ENCODE measurements around the gene G0S2.

Gene G0S2, protein sequence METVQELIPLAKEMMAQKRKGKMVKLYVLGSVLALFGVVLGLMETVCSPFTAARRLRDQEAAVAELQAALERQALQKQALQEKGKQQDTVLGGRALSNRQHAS

DNA sequence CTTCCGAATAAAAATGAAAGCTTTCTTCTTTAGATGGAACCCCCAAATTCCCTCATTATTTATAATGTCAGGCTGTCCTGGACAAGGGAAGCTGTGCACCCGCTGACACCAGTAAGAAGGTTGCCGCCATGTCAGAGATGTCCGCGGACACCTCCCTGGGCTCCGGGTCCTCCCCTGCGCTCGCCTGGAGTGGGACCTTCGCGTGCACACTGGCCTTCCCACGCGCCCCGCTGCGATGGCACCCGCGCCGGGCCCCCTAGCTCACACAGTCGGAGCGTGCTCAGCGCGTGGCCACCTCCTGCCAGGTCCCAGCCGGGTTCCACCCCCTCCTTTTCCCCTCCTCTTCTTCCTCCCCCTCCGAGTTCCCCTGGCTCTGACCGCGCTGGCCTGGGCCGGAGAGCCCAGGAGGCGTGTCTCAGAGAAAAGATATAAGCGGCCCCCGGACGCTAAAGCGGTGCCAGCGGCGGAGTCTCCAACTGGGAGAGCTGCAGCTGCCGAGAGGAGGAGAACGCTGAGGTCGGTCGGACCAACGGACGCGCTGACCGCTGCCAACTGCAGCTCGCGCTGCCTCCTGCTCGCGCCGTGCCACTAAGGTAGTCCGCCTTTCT, at the start of gene G0S2:
G0S2 (plus strand) TSS at position 456 of the 608 bp plus-strand sequence. CDS start 273 bp downstream, outside the sequence.
- DNase-seq (ENCODE audit: low spot score) = no peak
- TF ChIP-seq, protein P1, sequence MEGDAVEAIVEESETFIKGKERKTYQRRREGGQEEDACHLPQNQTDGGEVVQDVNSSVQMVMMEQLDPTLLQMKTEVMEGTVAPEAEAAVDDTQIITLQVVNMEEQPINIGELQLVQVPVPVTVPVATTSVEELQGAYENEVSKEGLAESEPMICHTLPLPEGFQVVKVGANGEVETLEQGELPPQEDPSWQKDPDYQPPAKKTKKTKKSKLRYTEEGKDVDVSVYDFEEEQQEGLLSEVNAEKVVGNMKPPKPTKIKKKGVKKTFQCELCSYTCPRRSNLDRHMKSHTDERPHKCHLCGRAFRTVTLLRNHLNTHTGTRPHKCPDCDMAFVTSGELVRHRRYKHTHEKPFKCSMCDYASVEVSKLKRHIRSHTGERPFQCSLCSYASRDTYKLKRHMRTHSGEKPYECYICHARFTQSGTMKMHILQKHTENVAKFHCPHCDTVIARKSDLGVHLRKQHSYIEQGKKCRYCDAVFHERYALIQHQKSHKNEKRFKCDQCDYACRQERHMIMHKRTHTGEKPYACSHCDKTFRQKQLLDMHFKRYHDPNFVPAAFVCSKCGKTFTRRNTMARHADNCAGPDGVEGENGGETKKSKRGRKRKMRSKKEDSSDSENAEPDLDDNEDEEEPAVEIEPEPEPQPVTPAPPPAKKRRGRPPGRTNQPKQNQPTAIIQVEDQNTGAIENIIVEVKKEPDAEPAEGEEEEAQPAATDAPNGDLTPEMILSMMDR (IDR thresholded peaks at IDR 0.05; ENCODE audit: borderline replicate concordance, control extremely low read depth, extremely low read depth, insufficient read depth, missing control alignments) = no peak
- in situ Hi-C loops (cut with MboI; ENCODE audit: low sequenced_read_pairs, unreplicated experiment) = no loop called here

DNA sequence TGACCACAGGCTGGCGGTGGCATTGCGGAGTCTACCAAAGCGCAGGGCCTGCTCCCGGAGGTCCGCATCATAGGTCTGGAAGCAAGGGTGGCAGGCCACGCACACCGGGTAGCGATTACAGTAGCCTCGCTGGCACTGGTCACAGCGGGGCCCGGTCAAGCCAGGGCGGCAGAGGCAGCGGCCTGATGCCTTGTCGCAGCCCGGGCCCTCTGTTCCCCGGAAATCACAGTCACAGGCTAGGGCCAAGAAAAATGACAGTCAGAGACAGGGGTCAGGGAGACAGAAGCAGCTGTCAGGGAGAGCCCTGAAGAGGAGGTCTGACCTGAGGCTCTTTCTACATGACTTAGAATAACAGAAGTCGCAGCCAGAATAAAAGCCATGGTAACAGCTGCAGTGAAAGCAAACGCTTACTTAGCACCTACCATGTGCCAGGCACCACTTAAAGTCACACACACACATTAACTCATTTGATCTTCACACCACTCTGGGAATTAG, 49.4 kb upstream of the G0S2 start:
- DNase-seq (ENCODE audit: low spot score) = no peak
- in situ Hi-C loops (cut with MboI; ENCODE audit: low sequenced_read_pairs, unreplicated experiment) = loop anchor here (10.0 kb wide), 1 partner anchor 51 kb away; no protein-coding TSS in a partner anchor
- TF ChIP-seq, protein P1 (IDR thresholded peaks at IDR 0.05; ENCODE audit: borderline replicate concordance, control extremely low read depth, extremely low read depth, insufficient read depth, missing control alignments) = no peak

DNA sequence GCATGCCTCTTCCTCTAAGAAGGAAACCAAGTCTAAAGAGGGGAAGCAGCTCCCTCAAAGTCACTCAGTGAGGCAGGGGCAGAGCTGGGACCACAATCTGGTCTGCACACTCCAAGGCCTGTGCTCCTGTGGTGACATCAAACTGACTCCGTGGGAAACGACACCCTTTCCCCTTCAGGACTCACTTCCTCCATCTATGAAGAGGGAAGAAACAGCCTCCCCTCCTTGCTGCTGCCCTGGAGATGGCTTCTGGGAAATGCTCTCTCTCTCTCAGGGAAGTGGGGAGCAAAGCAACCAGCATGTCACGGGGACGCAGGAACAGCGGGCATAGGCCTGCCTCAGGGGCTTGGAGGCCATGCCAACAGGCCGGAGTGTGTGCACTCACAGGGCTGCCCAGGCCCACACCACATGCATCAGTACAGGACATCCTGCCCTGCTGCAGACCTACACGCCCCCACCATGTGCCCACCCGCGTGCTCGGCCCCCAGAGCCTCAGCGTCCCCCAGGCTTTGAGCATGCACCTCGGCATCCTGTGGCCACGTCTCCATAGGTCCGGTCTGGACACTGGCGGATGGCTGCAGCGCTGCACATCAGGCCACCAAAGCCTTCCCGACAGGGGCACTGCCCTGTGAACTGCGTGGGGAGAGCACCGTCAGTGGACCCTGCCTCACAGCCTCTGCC, 48.7 kb upstream of the G0S2 start:
- TF ChIP-seq, protein P1 (IDR thresholded peaks at IDR 0.05; ENCODE audit: borderline replicate concordance, control extremely low read depth, extremely low read depth, insufficient read depth, missing control alignments) = no peak
- in situ Hi-C loops (cut with MboI; ENCODE audit: low sequenced_read_pairs, unreplicated experiment) = loop anchor here (10.0 kb wide), 1 partner anchor 52 kb away; no protein-coding TSS in a partner anchor
- DNase-seq (ENCODE audit: low spot score) = no peak

DNA sequence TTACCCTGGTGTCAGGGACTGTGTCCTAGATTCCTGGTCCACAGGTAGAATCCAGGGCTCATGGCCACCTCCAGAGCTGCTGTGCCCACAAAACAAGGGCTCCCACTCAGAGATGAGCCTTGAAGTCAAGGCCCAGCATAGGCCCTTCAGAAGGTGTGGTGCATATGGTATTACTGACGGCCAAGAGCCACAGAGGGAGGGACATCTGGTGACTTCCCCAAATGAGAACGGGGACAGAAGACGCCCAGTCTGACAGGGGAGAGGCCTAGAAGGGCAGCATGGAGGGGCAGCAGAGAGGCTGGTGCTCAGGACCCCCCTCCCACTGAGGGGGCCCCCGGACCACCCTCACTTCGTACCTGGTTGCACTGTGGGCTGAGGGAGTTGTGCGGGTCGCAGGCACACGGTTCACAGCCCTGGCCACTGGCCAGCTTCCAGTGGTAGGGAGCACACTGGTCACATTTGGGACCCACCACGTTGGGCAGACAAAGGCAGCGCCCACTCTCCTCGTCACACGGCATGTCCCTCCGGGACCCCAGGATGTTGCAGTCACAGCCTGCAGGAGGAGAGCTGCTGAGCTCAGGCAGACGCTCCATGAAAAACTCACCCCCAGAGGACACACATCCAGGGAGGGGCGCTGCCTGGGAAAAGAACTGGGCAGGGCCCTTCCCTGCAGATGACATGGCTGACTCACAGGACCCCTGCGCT, 48.0 kb upstream of the G0S2 start:
- TF ChIP-seq, protein P1 (IDR thresholded peaks at IDR 0.05; ENCODE audit: borderline replicate concordance, control extremely low read depth, extremely low read depth, insufficient read depth, missing control alignments) = no peak
- in situ Hi-C loops (cut with MboI; ENCODE audit: low sequenced_read_pairs, unreplicated experiment) = loop anchor here (10.0 kb wide), 1 partner anchor 52 kb away; no protein-coding TSS in a partner anchor
- DNase-seq (ENCODE audit: low spot score) = no peak

DNA sequence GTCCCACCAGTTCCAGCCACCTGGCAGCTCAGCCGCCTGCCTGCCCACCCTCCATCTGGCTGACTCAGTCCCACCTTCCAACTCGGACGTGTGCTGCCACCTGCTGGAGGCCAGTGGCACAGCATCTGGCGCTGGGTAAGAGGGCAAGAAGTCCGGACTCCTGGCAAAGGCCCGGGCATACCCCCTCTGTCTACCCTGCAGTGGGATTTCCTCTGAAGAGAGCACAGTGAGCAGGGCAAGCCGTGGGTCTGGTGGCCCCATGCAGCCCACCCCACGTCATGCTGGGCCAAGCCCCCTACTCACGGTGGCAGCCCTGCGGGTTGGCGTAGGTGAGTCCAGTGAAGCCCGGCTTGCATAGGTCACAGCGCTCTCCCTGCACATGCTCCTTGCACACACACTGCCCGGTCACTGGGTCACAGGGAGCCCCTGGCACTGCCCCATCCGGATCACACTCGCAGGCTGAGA, 47.4 kb upstream of the G0S2 start:
- in situ Hi-C loops (cut with MboI; ENCODE audit: low sequenced_read_pairs, unreplicated experiment) = loop anchor here (10.0 kb wide), 1 partner anchor 53 kb away; no protein-coding TSS in a partner anchor
- TF ChIP-seq, protein P1 (IDR thresholded peaks at IDR 0.05; ENCODE audit: borderline replicate concordance, control extremely low read depth, extremely low read depth, insufficient read depth, missing control alignments) = peak; percentile 98
- peak; percentile 90 for DNase-seq (ENCODE audit: low spot score)

All from GM13976 (cell line).